ENCODE results near the gene TUBGCP2. TPM values are rescaled to one million over a fixed set of nuclear protein-coding genes. Genes with fewer than 3 reads are reported as not detected.
A peak's percentile ranks its signal among the peaks of the same experiment; 100 is the strongest.

TUBGCP2 gene
- total and polyA plus RNA-seq, 9 of the 15 experiments (the other 6 are each of a cell fraction or from before 2014, with no cell fraction given): 4.3 to 56.6 (median 28.4) TPM

DNA sequence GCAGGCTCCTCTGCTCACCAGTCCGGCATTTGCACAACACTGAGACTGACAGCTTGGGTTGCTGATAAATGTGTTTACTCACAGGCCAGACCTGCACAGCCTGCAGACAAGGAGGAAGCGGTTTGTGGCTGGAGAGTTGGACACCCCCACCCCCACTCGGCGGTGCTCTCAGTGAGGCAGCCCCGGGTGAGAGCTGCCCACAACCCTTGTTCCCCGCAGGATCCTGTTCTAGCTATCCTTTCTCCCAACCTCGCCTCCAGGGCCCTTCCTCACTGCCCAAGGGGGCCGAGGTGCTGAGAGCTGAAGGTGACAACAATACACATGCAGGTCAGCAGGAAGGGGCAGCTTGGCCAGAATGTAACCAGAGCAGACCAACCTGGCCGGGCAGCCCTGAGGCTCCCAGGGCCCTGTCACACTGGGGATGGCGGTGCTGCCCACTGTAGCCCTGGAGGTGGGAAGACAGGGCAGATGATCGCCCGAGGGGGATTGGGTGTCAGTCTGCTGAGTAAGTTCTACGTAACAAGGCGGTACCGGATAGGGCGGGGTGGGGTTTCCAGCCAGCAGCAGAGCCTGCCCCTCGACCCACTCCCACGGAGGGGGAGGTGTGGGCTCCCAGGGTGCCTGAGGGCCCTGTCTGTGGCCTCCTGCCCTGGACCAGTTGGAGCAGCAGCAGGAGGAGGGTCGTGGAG is 30.0 kb downstream of the TUBGCP2 start (continued):
- TF ChIP-seq FOXK1 (CRISPR knock-in tag; IDR thresholded peaks at IDR 0.05; ENCODE audit: borderline replicate concordance): no peak
- no peak; the same call in 1 of the 2 replicates for TF ChIP-seq PML (IDR thresholded peaks at IDR 0.05; ENCODE audit: low read length)
- TF ChIP-seq SMARCE1 (IDR thresholded peaks at IDR 0.05): peak; percentile 65
- TF ChIP-seq STAT5A (IDR thresholded peaks at IDR 0.05; ENCODE audit: borderline replicate concordance, low read length): no peak
- no peak for TF ChIP-seq NCOA1 (IDR thresholded peaks at IDR 0.05; ENCODE audit: low read depth)
- TF ChIP-seq, protein P1, sequence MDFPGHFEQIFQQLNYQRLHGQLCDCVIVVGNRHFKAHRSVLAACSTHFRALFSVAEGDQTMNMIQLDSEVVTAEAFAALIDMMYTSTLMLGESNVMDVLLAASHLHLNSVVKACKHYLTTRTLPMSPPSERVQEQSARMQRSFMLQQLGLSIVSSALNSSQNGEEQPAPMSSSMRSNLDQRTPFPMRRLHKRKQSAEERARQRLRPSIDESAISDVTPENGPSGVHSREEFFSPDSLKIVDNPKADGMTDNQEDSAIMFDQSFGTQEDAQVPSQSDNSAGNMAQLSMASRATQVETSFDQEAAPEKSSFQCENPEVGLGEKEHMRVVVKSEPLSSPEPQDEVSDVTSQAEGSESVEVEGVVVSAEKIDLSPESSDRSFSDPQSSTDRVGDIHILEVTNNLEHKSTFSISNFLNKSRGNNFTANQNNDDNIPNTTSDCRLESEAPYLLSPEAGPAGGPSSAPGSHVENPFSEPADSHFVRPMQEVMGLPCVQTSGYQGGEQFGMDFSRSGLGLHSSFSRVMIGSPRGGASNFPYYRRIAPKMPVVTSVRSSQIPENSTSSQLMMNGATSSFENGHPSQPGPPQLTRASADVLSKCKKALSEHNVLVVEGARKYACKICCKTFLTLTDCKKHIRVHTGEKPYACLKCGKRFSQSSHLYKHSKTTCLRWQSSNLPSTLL (IDR thresholded peaks at IDR 0.05): no peak
- TF ChIP-seq NELFE (IDR thresholded peaks at IDR 0.05; ENCODE audit: insufficient read depth, insufficient read length): no peak
- TF ChIP-seq GATAD2A (IDR thresholded peaks at IDR 0.05): no peak; the same call in 1 of the 2 replicates
- TF ChIP-seq, protein P2, sequence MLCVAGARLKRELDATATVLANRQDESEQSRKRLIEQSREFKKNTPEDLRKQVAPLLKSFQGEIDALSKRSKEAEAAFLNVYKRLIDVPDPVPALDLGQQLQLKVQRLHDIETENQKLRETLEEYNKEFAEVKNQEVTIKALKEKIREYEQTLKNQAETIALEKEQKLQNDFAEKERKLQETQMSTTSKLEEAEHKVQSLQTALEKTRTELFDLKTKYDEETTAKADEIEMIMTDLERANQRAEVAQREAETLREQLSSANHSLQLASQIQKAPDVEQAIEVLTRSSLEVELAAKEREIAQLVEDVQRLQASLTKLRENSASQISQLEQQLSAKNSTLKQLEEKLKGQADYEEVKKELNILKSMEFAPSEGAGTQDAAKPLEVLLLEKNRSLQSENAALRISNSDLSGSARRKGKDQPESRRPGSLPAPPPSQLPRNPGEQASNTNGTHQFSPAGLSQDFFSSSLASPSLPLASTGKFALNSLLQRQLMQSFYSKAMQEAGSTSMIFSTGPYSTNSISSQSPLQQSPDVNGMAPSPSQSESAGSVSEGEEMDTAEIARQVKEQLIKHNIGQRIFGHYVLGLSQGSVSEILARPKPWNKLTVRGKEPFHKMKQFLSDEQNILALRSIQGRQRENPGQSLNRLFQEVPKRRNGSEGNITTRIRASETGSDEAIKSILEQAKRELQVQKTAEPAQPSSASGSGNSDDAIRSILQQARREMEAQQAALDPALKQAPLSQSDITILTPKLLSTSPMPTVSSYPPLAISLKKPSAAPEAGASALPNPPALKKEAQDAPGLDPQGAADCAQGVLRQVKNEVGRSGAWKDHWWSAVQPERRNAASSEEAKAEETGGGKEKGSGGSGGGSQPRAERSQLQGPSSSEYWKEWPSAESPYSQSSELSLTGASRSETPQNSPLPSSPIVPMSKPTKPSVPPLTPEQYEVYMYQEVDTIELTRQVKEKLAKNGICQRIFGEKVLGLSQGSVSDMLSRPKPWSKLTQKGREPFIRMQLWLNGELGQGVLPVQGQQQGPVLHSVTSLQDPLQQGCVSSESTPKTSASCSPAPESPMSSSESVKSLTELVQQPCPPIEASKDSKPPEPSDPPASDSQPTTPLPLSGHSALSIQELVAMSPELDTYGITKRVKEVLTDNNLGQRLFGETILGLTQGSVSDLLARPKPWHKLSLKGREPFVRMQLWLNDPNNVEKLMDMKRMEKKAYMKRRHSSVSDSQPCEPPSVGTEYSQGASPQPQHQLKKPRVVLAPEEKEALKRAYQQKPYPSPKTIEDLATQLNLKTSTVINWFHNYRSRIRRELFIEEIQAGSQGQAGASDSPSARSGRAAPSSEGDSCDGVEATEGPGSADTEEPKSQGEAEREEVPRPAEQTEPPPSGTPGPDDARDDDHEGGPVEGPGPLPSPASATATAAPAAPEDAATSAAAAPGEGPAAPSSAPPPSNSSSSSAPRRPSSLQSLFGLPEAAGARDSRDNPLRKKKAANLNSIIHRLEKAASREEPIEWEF (CRISPR knock-in tag; IDR thresholded peaks at IDR 0.05): no peak
- no peak for TF ChIP-seq POLR3G (IDR thresholded peaks at IDR 0.05; ENCODE audit: extremely low read depth, insufficient read length, insufficient replicate concordance)
- TF ChIP-seq, protein P3, sequence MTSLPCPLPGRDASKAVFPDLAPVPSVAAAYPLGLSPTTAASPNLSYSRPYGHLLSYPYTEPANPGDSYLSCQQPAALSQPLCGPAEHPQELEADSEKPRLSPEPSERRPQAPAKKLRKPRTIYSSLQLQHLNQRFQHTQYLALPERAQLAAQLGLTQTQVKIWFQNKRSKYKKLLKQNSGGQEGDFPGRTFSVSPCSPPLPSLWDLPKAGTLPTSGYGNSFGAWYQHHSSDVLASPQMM (CRISPR knock-in tag; IDR thresholded peaks at IDR 0.05): no peak
- no peak for TF ChIP-seq SIX5 (IDR thresholded peaks at IDR 0.05; ENCODE audit: borderline replicate concordance in 1 of 2, insufficient read depth in 1 of 2, low read depth in 1 of 2, low read length in 2 of 2)
- TF ChIP-seq KAT7 (CRISPR knock-in tag; IDR thresholded peaks at IDR 0.05; ENCODE audit: borderline replicate concordance): no peak
- TF ChIP-seq, protein P4, sequence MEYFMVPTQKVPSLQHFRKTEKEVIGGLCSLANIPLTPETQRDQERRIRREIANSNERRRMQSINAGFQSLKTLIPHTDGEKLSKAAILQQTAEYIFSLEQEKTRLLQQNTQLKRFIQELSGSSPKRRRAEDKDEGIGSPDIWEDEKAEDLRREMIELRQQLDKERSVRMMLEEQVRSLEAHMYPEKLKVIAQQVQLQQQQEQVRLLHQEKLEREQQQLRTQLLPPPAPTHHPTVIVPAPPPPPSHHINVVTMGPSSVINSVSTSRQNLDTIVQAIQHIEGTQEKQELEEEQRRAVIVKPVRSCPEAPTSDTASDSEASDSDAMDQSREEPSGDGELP (CRISPR knock-in tag; IDR thresholded peaks at IDR 0.05; ENCODE audit: borderline replicate concordance): peak; percentile 38; the same call in 1 of the 2 replicates
- peak; percentile 72; the same call in 1 of the 2 replicates for TF ChIP-seq ZBTB17 (CRISPR knock-in tag; IDR thresholded peaks at IDR 0.05)
- TF ChIP-seq, protein P5, sequence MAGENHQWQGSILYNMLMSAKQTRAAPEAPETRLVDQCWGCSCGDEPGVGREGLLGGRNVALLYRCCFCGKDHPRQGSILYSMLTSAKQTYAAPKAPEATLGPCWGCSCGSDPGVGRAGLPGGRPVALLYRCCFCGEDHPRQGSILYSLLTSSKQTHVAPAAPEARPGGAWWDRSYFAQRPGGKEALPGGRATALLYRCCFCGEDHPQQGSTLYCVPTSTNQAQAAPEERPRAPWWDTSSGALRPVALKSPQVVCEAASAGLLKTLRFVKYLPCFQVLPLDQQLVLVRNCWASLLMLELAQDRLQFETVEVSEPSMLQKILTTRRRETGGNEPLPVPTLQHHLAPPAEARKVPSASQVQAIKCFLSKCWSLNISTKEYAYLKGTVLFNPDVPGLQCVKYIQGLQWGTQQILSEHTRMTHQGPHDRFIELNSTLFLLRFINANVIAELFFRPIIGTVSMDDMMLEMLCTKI (IDR thresholded peaks at IDR 0.05; ENCODE audit: partially characterized antibody): no peak
- TF ChIP-seq ZNF766 (CRISPR knock-in tag; conservative IDR thresholded peaks at IDR 0.05): peak; percentile 45; the same call in 1 of the 2 replicates
- no peak for TF ChIP-seq ZNF232 (CRISPR knock-in tag; IDR thresholded peaks at IDR 0.05)
